ENCODE measurements around the gene BATF3.
"Not testable (repeated sequence)": the region's sequence is repeated elsewhere in the genome, so short reads cannot be mapped to it uniquely, and the experiment has no call there.

Gene BATF3

DNA sequence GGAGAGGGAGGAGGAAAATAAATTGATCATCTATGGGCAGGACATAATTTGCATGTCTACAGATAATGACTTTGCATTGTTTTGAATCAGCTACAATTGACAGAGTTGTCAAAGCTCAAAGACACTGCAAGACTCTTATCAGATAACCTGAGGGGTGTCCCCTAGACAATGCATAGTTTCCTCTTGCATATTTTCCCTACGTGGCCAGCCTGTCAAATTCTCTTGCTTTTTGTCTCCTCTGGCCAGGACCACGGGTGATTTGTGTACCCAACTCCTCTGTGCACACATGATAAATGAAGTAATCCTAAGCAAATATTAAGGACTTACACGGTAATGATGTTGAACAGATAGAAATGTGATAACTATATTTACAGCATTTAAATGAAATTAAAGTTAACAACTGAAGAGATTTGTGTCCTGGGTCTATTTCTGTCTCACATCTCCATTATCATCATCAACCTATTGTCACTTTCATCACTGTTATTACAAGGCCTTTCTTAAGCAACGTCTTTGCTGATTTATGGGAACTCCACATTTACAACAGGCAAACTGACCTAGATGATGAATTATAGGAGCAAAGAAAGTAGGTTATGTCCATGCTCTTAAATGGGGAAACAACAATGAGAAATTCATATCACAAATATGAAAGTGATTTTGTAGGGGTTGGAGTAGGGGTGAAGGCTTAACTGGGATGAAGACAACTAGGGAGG, 18.8 kb downstream of the BATF3 start:
- DNase-seq, result no peak

- no peak for DNase-seq
Measured at GRCh38 chr1:212678456-212679410, 20.9 kb downstream of the BATF3 start.

- no peak for DNase-seq
Measured at GRCh38 chr1:212677573-212677972, 22.1 kb downstream of the BATF3 start.

DNA sequence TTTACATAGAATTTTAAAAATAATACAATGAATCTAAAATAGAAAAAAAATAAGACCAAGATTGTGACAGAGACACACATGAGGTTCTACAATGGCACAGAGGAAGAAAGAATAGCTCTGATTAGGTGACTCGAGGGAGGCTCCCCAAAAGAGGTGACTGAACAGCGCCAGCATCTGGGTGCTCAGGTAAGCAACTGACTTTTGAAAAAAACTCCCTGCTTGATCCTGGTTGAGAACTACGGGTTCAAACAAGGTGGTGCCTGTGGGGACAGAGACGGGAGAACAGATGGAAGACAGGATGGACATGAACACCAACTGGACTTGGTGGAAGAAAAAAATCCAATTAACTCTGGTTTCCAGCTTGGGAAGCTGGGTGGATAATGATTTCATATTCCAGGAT, 22.5 kb downstream of the BATF3 start:
- DNase-seq, result no peak

- DNase-seq, result no peak
Measured at GRCh38 chr1:212675675-212676074, 24.0 kb downstream of the BATF3 start.

GRCh38 chr1:212674872-212675271, 24.8 kb downstream of the BATF3 start:
- DNase-seq, result no peak

- DNase-seq, result no peak
Measured at GRCh38 chr1:212671342-212672031, 28.2 kb downstream of the BATF3 start.

DNA sequence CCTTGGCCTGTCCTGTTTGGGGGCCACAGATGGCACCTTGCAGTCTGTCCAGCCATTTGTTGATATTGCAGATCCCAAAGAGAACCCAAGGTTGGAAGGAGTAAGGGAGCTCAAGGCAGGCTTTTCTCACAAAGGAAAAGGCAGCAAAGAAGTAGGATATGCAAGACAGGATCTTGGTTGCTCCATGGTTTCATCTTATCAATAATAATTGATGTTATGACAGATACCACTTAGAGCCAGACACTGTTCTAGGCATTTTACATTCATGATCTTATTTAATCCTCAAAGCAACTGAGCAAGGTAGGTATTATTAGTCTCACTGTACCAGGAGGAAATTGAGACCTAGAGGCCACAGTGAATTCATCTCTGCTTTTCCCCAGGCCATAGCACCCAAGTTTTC, 28.8 kb downstream of the BATF3 start:
- no peak for DNase-seq

DNA sequence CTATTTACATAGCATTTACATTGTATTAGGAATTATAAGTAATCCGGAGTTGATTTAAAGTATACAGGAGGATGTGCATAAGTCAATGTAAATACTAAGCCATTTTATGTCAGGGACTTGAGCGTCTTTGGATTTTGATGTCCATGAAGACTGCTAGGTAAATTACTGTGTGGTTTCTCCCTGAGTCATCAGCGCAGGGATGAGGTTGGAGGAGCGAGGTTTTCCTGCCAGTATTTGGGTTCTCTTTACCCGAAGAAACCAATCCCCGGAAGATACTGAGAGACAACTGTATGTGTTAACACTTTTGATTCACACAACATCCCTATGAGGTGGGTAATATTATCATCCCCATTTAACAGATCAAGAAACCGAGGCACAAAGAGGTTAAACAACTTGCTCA, 29.3 kb downstream of the BATF3 start:
- no peak for DNase-seq

DNA sequence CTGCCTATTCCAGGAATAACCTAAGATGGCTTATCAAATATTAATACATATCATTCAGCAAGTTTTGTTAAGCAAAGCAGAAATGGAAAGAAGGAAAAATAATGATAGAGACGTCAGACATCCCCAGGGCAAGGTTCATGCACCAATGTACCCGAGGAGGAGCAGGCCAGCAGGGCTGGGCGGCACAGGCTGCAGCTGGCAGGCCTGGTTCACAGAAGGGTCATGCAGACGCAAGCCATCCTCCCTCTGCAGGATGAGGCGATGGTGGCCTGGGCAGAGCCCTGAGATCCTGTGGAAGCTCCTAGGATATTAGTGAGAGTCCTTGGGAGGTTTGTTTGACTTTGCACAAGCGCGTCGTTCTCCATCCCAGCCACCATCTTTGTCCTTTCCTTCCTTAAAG, 30.0 kb downstream of the BATF3 start:
- DNase-seq, result no peak

DNA sequence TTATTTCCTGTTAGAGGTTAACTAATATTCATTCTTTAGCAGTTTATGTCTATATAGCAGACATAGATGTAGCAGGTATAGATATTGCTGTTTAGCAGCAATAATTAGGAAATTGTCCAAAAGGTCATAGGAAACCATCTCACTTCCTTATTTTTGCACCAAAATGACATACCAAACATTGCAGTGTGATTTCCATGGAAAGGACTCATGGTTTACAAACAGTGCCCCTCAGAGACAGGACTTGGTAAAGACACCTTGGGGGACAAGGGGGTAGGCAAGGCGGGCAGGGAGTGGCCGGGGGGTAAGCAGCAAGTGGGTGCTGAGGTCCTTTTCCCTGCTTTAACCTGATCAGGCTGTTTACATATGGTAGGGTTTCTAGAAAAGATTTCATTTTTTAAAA, 30.5 kb downstream of the BATF3 start:
- no peak for DNase-seq

- DNase-seq, result no peak
Measured at GRCh38 chr1:212668477-212668876, 31.2 kb downstream of the BATF3 start.

GRCh38 chr1:212667223-212668139, 32.2 kb downstream of the BATF3 start:
- DNase-seq, result no peak

GRCh38 chr1:212666116-212666775, 33.4 kb downstream of the BATF3 start:
- no peak for DNase-seq

DNA sequence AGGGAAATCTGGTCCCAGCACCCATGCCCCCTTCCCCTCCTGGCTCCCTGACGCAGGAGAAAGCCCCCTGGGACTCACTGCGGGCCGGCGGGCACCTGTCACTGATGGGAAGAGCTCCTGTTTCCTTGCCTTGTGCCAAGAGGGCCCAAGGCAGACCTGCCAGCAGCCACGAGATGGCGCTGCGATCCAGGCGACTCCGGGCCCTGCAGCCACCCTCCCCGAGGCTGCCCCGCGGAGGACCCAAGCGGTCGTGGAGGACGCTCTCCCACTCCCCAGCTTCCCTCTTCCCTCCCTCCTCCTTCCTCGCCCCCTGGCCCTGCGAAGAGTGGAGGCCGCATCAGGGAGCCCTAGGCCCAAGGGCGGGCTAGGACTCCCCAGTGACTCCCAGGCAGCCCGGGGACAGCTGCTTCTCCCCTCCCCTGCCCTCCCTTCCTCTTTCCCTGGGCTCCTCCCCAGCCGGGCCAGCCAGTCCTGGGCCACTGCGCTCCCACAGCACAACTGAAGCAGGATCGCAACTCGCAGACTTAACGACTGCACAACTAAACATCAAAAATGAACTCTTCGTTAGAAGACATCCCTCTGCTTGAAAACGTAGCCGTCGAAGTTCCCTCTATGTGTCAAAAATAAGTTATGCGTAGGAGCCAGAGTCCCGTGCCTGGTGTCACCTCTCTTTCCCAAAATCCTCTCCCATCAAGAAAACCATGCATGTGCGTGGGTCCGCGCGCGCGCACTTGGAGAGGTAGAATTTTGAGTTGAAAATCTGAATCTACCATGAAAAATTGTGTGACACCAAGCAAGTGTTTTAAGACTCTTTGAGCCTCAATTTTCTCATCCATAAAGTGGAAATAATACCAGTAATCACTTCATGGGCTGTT, 34.2 kb downstream of the BATF3 start:
- peak; percentile 85 for DNase-seq

DNA sequence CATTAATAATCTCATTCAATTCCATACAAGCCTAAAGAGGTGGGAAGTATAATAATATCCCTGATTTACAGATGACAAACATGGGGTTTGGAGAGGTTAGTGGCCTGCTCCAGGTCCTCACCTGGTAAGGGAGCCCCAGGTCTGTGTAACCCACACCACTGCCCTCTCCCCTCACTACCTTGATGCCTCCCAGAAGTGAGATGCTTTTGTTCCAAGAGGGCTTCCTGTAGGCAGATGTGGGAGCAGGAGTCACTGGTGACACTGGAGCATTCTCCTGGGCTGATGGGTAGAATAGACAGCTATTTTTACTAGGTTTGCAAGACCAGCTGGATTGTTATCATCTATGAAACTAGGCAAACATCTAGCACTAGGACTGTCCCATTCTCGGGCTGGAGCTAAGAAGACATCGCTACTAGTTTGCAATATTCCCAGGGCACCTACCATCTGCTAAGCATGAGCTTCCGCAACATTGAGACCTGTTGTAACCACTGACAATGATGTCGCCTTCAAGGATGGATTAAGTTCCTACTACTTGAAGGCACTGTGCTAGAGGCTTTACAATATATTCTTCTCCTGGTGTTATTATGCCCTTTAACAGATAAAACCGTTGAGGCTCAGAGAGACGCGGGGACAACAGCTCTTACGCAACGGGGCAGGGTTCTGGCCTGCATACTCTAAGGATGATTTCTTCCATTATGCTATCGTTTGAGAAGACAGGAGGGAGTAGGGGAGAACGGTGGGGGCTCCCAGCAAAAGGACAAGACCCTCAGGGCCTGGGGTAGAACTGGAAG, 35.0 kb downstream of the BATF3 start:
- DNase-seq, result no peak

DNA sequence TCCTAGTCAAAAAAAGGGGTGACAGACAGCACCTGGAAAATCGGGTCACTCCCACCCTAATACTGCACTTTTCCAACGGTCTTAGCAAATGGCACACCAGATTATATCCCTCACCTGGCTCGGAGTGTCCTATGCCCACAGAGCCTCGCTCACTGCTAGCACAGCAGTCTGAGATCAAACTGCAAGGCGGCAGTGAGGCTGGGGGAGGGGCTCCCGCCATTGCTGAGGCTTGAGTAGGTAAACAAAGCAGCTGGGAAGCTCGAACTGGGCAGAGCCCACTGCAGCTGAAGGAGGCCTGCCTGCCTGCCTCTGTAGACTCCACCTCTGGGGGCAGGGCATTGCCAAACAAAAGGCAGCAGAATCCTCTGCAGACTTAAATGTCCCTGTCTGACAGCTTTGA, 41.4 kb downstream of the BATF3 start:
- DNase-seq, result not testable (repeated sequence)

GRCh38 chr1:212656730-212657129, 42.9 kb downstream of the BATF3 start:
- DNase-seq, result no peak

DNA sequence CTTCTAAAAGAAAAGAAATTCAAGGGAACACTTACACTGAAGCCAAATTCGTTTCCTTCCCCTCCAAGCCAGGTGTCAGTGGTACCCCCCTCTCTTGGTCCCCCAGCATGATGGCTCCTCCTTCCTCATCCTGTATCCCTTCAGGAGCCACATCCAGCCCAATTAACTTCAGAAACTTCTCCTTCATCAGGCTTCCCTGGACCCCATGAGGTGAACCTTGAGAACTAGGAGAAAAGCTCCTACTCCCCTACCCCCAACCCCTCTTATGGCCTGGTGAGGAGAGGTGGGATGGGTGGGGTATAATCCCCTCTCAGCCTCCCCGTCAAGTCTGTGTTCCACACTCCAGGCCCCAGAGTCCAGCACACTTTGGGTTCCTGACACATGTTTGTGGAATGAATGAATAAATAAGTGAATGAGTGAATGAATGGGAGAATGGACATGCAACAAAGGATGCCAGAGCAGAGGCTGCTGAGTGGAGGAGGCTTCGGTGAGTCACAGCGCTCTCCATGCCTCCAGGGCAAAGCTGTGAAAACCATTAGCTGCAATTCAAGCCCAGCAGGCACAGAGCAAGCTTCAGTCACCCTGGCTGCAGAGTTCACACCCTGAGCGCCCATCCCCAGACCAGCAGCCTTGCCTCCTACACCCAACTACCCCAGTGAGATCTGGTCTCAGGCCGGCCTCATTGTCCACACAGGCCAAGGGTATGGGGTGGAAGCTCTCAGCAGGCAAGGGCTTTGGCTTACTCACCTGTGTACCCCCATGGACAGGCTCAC, 43.8 kb downstream of the BATF3 start:
- DNase-seq, result no peak
